Measurements from ENCODE around the gene ARHGAP28.
"Not testable (repeated sequence)": the region's sequence is repeated elsewhere in the genome, so short reads cannot be mapped to it uniquely, and the experiment has no call there.

ARHGAP28 gene

DNA sequence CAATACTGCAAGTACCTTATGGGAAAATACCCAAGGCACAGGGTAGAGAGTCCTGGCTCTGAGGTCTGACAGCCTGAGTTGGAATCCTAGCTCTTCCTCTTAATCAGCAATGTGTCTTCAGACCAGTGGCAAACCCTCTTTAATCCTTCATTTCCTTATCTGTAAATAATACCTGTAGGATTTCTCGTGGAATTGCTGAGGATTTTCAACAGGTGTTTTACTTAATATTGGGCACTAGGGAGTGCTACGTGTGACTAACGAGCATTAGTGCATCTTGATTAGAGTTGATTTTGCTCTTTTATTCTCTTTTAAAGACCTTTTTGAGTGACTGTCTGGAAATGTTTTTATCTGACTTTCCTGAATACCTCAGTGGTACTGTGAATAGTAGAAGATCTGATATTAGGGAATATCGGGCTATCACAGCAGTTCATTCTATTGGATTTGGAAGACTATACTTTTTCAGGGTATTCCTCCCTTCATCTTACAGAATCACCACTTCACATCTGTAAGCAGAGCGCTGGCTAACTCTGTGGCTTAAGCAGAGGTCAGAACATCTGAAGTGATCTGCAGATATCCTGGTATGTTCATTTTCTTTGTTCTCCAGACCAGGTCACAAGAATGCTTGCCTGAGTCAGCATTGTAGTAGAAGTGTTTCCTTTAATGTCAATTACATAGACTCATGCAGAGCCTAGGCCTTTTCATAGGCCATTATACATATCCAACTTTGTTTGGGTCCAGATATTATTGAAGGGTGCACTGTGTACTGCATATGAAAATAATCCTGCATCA lies 49.1 kb downstream of the ARHGAP28 start:
- Mint-ChIP-seq H3K4me3 (no peak overlapping the region), H3K27me3 (no peaks in the 10 kb centered on the region), H3K27ac (no peak overlapping the region), H3K4me1 (no peaks in the 10 kb centered on the region), H3K9me3 (peaks cover 8 to 9% of the 10 kb centered on the region in 2 donors)
- no peak for DNase-seq
- no peak for ATAC-seq

DNA sequence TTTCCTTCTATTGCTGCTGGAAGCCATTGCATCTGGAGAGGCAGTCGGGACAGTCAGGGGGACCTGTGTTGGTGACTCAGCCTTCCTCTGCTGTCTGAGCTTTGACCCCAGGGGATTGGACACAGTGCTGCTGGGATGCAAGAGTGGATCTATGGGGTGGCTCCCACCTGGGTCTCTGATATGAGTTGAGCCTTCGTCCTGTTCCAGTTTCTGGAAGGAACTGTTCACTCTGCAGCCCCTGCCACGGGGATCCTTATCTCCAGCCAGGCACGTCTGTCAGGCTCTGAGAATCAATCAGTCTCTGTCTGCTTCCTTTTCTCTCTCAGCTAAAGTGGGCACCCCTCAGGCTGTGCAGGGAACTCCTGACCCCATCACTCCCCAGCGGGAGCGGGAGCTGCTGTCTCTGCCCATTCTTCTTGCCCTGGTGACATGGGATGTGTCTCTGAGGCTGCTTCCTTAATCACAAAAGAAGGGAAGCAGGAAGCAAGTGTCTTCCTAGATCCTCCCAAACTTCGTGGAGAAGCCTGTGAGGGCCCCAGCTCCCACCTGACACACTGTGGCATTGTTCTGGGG lies 51.7 kb downstream of the ARHGAP28 start:
- DNase-seq (no peak), ATAC-seq (no peak)
- H3K27ac Mint-ChIP-seq: no peak overlapping the region
- no peaks in the 10 kb centered on the region for H3K4me1 Mint-ChIP-seq
- no peaks in the 10 kb centered on the region for H3K27me3 Mint-ChIP-seq
- H3K9me3 Mint-ChIP-seq: peaks cover 4 to 9% of the 10 kb centered on the region in 2 donors
- H3K4me3 Mint-ChIP-seq: no peak overlapping the region

DNA sequence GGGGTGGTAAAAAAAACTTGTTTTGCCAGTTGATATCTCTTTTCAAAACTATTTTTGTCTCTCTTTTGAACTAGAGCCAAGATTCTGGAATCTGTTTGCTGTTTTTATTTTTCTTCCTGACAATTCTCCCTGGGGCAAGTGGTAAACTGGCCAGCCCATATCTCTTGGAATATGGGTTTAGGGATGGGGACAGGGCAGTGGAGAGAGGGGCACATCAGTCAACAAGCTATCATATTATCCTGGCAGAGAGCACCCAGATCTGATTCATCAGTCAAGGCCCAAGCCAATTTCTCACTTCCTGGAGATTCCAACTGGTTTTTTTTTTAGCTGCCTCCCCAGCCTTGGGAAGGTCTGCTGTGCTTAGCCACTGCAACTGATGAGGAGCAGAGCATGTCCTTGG lies 52.3 kb downstream of the ARHGAP28 start:
- H3K4me1 Mint-ChIP-seq: no peaks in the 10 kb centered on the region
- no peak overlapping the region for H3K4me3 Mint-ChIP-seq
- peaks cover 0 to 9% of the 10 kb centered on the region in 2 donors for H3K9me3 Mint-ChIP-seq
- DNase-seq (no peak), ATAC-seq (no peak)
- no peaks in the 10 kb centered on the region for H3K27me3 Mint-ChIP-seq
- H3K27ac Mint-ChIP-seq: no peak overlapping the region

DNA sequence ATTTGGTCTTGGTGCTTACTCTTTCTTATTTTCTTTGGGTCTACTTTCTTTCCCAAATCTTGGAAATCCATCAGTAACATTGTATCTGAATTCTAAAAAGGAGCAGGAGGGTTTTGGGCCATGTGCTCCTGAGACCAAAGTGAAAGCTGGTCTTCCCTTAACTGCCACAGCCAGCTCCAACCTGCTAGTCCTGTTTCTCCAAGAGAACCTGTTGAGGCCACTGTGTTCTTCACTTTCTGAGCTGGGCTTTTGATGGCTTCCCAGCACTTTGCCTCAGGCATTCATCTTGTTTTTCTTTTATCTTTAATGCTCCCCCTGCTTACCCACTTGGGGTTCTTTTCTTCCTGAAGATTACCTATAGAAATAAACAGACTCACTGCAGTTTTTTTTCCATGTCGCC lies 53.3 kb downstream of the ARHGAP28 start:
- Mint-ChIP-seq H3K4me3 (no peak overlapping the region), H3K27me3 (no peaks in the 10 kb centered on the region), H3K27ac (no peak overlapping the region), H3K9me3 (peaks cover 0 to 12% of the 10 kb centered on the region in 2 donors), H3K4me1 (no peaks in the 10 kb centered on the region)
- ATAC-seq: no peak
- DNase-seq: no peak

DNA sequence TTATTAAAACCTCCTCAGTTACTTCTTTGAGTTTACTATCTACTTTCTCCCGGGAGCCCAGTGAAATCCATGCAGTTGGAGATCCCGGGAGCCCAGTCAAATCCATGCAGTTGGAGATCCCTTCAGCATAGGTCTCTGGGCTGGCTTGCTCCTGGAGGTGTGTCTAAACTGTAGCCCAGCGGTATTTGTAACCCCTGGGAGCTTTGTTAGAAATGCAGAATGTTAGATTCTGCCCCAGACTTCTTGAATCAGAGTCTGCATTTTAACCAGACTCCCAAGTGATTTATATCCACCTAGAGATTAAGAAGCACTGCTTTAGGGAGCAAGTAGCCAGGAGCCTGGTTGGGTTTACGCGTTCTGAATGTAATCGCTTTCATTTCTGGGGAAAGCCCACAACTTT lies 54.5 kb downstream of the ARHGAP28 start:
- H3K27me3 Mint-ChIP-seq: no peaks in the 10 kb centered on the region
- H3K4me3 Mint-ChIP-seq: no peak overlapping the region
- ATAC-seq (no peak), DNase-seq (no peak)
- no peak overlapping the region for H3K27ac Mint-ChIP-seq
- H3K9me3 Mint-ChIP-seq: peaks cover 0 to 16% of the 10 kb centered on the region in 2 donors
- H3K4me1 Mint-ChIP-seq: no peaks in the 10 kb centered on the region

DNA sequence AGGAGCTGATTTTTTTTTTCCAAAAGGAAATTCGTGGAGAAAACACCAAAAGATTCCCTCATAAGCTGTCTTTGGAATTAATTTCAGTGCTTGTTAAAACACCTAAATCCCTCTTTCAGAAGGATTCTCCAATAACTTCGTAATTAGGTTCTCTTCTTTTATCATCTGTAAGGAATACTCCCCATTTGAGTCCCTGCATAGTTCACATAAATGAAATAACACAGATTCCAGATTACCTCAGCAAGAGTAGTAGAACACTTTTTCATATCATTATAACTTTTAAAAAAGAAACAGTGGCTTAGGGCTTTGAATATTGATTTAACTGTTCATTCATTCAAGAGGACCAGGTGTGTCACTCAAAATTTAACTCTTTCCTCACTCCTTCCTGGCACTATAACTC lies 55.5 kb downstream of the ARHGAP28 start:
- H3K9me3 Mint-ChIP-seq: peaks cover 0 to 16% of the 10 kb centered on the region in 2 donors
- no peak overlapping the region for H3K4me3 Mint-ChIP-seq
- no peak overlapping the region for H3K27ac Mint-ChIP-seq
- H3K4me1 Mint-ChIP-seq: no peaks in the 10 kb centered on the region
- no peak for ATAC-seq
- H3K27me3 Mint-ChIP-seq: no peaks in the 10 kb centered on the region
- no peak for DNase-seq

DNA sequence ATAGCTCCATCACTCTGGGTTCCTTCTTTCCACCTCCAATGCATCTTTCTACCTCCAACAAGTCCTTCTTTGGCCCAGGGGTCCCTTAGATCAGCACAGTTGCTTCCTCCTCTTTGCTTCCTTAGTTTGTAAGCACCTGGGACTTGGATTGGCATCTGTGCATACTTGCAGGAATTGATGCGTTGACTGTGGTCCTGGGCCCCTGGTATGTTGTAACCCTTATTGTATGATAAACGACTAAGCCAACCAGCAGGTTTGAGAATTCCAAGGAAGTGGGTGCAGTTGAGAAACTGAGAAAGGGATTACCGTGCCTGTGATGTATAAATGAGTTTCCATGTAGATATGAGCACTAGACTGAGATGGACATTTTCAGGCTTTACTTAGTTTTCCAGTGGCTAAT lies 55.9 kb downstream of the ARHGAP28 start:
- H3K4me3 Mint-ChIP-seq: no peak overlapping the region
- ATAC-seq (no peak), DNase-seq (no peak)
- H3K27me3 Mint-ChIP-seq: no peaks in the 10 kb centered on the region
- peaks cover 2 to 16% of the 10 kb centered on the region in 2 donors for H3K9me3 Mint-ChIP-seq
- H3K4me1 Mint-ChIP-seq: no peaks in the 10 kb centered on the region
- H3K27ac Mint-ChIP-seq: no peak overlapping the region

DNA sequence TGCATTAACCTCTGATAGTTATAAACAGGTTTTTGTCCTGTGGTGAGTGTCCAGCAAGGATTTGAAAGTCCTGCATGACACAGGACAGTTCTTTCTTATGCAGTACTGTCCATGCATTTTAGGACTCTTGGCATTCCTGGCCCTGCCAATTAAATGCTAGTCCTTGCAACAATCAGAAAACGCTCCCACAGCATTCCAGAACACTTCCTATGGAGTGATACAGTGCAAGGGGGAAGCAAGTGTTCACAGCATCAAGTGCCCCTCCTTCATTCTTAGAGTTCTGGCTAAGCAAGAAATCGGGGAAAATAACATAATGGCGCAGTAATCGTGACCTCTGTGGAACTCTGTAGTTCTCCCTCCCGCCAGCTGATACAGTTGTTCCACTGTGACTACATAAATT lies 62.9 kb downstream of the ARHGAP28 start:
- H3K27me3 Mint-ChIP-seq: no peaks in the 10 kb centered on the region
- H3K4me1 Mint-ChIP-seq: no peaks in the 10 kb centered on the region
- ATAC-seq: no peak
- H3K4me3 Mint-ChIP-seq: no peak overlapping the region
- no peak overlapping the region for H3K27ac Mint-ChIP-seq
- no peak for DNase-seq
- H3K9me3 Mint-ChIP-seq: peaks cover 5 to 7% of the 10 kb centered on the region in 2 donors

DNA sequence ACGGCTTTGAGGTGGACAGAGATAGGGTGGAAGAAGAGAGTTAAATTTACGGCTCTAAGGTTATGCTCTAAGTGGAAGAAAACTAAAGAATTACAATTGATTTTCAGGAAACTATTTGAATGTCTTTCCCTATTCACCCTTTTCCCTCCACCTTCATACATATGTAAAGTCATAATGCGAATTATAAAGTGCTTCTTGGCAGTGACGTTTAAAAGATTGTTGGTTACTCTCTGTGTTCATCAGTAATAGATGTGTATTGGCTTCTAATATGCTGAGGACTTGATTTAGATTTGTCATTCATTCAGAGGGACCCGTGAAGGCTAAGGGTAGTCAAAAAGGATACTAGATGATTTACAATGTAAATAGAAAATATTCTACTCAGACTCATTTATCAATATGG lies 63.9 kb downstream of the ARHGAP28 start:
- H3K27me3 Mint-ChIP-seq: no peaks in the 10 kb centered on the region
- peaks cover 0 to 5% of the 10 kb centered on the region in 2 donors for H3K9me3 Mint-ChIP-seq
- no peaks in the 10 kb centered on the region for H3K4me1 Mint-ChIP-seq
- H3K4me3 Mint-ChIP-seq: no peak overlapping the region
- H3K27ac Mint-ChIP-seq: no peak overlapping the region
- DNase-seq (no peak), ATAC-seq (no peak)

DNA sequence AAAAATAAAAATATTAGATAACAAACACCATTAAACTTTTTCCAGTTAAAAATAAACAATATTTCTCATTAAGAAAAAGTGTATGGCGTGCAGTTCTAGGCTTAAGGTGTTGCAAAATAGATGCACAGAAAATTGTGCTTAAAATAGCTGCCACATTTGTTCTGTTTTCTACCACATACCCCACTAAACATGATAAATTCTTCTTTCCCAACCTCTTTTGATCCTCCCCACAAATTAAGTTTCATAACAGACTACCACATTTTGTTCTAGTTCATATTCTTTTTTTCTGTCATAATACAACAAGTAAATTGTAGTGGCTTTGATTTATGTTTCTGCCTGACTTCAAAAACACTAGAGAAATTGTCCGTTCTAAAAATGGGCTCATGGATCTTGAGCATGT lies 64.5 kb downstream of the ARHGAP28 start:
- Mint-ChIP-seq H3K9me3 (peaks cover 0 to 5% of the 10 kb centered on the region in 2 donors), H3K4me1 (no peaks in the 10 kb centered on the region), H3K27ac (no peak overlapping the region), H3K27me3 (no peaks in the 10 kb centered on the region), H3K4me3 (no peak overlapping the region)
- DNase-seq (no peak), ATAC-seq (no peak)

DNA sequence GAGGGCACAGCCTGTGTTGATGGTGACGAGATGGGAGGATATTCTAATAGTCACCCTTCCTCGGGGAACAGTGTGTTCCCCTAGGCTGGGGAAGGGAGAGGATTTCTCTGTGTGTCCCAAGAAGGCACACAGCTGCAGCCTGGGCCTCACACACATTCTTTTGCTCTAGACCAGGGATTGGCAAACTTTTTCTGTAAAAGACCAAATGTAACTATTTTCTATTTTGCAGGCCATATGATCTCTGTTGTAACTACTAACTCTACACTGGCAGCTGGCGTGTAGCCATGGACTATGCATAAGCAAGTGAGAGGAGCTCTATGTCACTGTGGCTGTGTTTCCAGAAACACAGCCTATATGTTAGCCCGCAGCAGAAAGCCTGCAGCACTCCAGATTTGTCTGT lies 65.8 kb downstream of the ARHGAP28 start:
- H3K4me3 Mint-ChIP-seq: no peak overlapping the region
- peaks cover 9 to 10% of the 10 kb centered on the region in 2 donors for H3K9me3 Mint-ChIP-seq
- no peaks in the 10 kb centered on the region for H3K4me1 Mint-ChIP-seq
- no peaks in the 10 kb centered on the region for H3K27me3 Mint-ChIP-seq
- DNase-seq (no peak), ATAC-seq (no peak)
- no peak overlapping the region for H3K27ac Mint-ChIP-seq

DNA sequence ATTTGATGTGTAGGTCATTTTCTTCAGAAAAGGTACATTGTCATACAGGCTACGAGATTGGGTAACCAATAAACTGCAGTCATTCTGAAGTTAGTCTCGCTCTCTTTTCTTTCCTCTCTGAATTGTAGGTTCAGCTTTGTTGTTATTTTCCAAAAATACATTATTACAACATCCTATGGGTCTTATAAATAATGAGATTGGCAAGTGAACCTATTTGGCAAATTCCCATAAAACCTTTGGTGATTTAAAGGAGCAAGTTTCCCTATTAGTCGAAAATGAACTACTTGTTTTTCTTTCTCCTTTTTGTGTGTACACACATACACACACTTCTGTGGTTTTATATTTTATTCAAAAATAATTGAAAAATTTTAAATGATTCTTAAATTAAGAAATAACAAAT lies 67.0 kb downstream of the ARHGAP28 start:
- H3K27me3 Mint-ChIP-seq: no peaks in the 10 kb centered on the region

DNA sequence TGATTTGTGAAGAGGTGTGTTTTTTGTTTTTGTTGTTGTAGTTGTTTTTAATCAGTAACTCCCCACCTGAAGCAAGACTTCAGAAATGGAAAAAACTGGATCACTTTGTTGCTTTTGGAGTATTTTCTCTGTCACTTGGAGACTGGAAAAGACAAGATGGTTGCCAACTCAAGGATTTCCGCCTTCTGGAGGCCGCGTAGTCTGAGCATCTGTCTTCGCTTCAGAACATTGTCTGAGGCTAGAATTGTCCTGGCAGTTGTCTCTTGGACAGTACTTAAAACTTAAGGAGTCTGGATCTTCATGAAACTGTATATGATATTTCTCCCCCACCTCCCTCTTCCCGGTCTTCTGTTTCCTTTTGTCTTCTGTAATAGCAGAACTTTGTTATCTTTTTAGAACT lies 67.7 kb downstream of the ARHGAP28 start:
- no peaks in the 10 kb centered on the region for H3K4me1 Mint-ChIP-seq
- H3K4me3 Mint-ChIP-seq: no peak overlapping the region

More for the DNA sequence above, 67.0 kb downstream of the ARHGAP28 start:
- DNase-seq (no peak), ATAC-seq (no peak)
- Mint-ChIP-seq H3K9me3 (peaks cover 5 to 10% of the 10 kb centered on the region in 2 donors), H3K4me1 (no peaks in the 10 kb centered on the region), H3K27ac (no peak overlapping the region), H3K4me3 (no peak overlapping the region)

DNA sequence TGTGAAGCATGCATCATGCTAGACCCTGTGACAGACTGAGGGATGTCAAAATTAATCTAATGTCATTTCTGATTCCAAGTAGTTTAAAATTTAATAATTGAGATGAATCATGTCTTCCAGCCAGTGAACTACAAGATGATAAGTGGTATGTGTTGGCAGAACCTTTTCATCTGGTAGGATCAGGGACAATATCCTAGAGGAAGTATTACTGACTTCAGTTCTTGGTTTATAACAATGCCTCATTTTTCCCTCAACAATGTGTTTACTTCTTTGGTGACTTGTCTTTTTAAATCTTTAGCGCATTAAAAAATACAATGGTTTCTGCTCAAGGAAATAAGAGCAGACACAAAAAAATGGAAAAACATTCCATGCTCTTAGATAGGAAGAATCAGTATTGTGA lies 69.4 kb downstream of the ARHGAP28 start:
- Mint-ChIP-seq H3K4me3 (no peak overlapping the region), H3K27ac (no peak overlapping the region), H3K27me3 (no peaks in the 10 kb centered on the region), H3K4me1 (no peaks in the 10 kb centered on the region), H3K9me3 (peaks cover 10 to 15% of the 10 kb centered on the region in 2 donors)
- no peak for ATAC-seq
- DNase-seq: no peak

More for the DNA sequence above, 67.7 kb downstream of the ARHGAP28 start:
- no peak for DNase-seq
- Mint-ChIP-seq H3K27me3 (no peaks in the 10 kb centered on the region), H3K27ac (no peak overlapping the region), H3K9me3 (peaks cover 10 to 11% of the 10 kb centered on the region in 2 donors)
- no peak for ATAC-seq

DNA sequence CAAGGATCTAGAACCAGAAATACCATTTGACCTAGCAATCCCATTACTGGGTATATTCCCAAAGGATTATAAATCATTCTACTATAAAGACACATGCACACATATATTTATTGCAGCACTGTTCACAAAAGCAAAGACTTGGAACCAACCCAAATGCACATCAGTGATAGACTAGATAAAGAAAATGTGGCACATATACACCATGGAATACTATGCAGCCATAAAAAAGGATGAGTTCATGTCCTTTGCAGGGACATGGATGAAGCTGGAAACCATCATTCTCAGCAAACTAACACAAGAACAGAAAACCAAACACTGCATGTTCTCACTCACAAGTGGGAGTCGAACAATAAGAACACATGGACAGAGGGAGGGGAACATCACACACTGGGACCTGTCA lies 70.8 kb downstream of the ARHGAP28 start:
- not testable (repeated sequence) for H3K4me3 Mint-ChIP-seq, H3K27me3 Mint-ChIP-seq, H3K27ac Mint-ChIP-seq, DNase-seq, ATAC-seq, H3K4me1 Mint-ChIP-seq
- peaks cover 10 to 15% of the 10 kb centered on the region in 2 donors for H3K9me3 Mint-ChIP-seq

DNA sequence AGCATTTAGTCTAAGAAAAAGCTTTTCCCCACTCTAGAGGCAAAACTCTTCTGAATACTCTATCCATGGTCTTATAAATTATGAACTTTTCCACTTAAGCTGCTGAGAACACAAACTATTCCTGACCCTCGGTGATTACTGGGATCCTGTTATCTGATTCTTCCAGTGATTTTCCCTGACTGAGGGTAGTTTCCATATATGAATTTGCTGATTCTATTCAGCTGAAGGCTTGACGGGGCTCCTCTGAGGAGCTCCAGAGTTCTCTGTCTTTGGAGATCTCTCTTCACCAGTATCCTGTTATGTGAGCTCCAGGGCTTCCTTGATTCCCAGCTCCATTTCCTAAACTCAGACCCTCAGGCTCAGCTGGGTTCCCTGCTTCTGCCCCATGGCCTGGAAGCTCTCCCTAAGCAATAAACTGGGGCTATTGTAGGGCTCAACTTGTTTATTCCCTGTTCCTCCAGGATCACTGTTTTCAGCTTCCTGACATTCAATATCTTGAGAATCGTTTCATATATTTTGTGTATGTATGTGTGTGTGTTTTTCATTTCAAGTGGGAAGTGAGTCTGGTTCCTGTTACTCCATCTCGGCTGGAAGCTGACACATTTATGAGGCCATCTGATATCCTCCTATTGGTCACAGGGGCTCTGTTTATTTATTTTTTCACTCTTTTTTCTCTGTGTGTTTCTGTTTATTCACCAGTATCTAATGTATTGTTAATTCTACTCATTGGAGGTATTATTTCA lies 78.2 kb downstream of the ARHGAP28 start:
- Mint-ChIP-seq H3K4me3 (no peak overlapping the region), H3K4me1 (no peaks in the 10 kb centered on the region), H3K27me3 (no peaks in the 10 kb centered on the region), H3K9me3 (peaks cover 0 to 14% of the 10 kb centered on the region in 2 donors), H3K27ac (no peak overlapping the region)
- no peak for DNase-seq
- ATAC-seq: no peak

All from stimulated activated naive CD8-positive, alpha-beta T cell treated with anti-CD3 and anti-CD28 coated beads, Interleukin-15, amount 100 ng/mL, for 72 hours (primary cell).